ENCODE measurements around the gene FPR2.

Gene FPR2

DNA sequence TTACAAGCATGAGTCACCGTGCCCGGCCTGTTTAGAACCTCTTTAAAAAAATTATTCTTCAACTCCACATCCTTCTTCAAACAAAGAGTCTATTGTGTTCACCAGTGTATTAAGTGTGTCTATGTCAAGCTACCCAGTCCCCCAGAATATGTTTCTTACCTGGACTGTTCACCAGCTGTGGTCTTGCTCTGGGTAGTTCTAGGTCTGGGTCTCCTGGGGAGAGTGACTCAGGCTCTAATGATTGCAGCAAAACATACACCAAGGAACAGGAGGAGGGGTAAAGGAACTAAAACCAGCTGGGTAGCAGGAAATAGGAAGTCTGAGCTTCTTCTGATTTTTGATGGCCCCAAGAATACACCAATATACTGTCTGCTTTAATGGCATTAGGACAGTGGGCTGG, 9.3 kb upstream of the FPR2 start, which contains the start of gene FPR1:
FPR1 (minus strand) TSS at position 224 of the 400 bp plus-strand sequence. CDS start 4,884 bp downstream, outside the sequence.
- H3K4me3 ChIP-seq (ENCODE audit: low read depth in 1 of 2, low read length in 1 of 2), result peak within 1 kb of the TSS; percentile 88 to 100
- H3K4me1 ChIP-seq (ENCODE audit: control insufficient read depth in 1 of 2, insufficient read depth in 1 of 2, low read depth in 1 of 2, low read length in 1 of 2), result peaks cover 69 to 88% of the 10 kb centered on the region in 2 experiments
- no peaks in the 10 kb centered on the region for H3K27me3 ChIP-seq
- H3K36me3 ChIP-seq, result peaks cover 42% of the 10 kb centered on the region
- no peak for TF ChIP-seq CTCF (IDR thresholded peaks at IDR 0.05)
- peak within 1 kb of the TSS; percentile 95 for H3K27ac ChIP-seq
- H3K9me3 ChIP-seq, result no peaks in the 10 kb centered on the region

DNA sequence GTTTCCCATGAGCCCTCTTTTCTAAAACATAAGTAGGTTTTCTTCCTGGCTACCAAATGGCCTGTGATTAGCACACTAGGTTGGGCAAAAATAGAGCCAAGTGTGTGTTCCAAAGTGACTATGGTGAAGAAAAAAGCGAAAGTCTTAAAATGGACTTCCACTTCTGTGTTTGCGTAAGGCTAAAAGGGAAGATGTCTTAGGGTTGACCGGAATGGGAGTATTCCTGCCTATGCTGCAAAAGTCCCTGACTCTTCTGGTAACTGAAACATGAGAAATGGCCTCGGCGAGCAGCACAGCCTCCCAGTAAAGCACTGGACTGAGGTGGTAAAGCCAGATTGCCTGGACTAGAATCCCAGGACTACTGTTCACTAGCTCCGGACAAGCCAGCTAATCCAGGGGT, 6.9 kb upstream of the FPR2 start:
- no peak for TF ChIP-seq CTCF (IDR thresholded peaks at IDR 0.05)
- Histone ChIP-seq H3K4me1 (ENCODE audit: control insufficient read depth in 1 of 2, insufficient read depth in 1 of 2, low read depth in 1 of 2, low read length in 1 of 2) (peaks cover 55 to 68% of the 10 kb centered on the region in 2 experiments), H3K36me3 (peaks cover 17% of the 10 kb centered on the region), H3K27ac (peak overlapping the region; percentile 95), H3K9me3 (no peaks in the 10 kb centered on the region), H3K4me3 (ENCODE audit: low read depth in 1 of 2, low read length in 1 of 2) (peak overlapping the region; percentile 88 to 100), H3K27me3 (no peaks in the 10 kb centered on the region)

GRCh38 chr19:51754770-51755169, 6.2 kb upstream of the FPR2 start:
- TF ChIP-seq CTCF (IDR thresholded peaks at IDR 0.05), result no peak
- Histone ChIP-seq H3K4me3 (ENCODE audit: low read depth in 1 of 2, low read length in 1 of 2) (peak overlapping the region; percentile 88 to 100), H3K4me1 (ENCODE audit: control insufficient read depth in 1 of 2, insufficient read depth in 1 of 2, low read depth in 1 of 2, low read length in 1 of 2) (peaks cover 58 to 66% of the 10 kb centered on the region in 2 experiments)

DNA sequence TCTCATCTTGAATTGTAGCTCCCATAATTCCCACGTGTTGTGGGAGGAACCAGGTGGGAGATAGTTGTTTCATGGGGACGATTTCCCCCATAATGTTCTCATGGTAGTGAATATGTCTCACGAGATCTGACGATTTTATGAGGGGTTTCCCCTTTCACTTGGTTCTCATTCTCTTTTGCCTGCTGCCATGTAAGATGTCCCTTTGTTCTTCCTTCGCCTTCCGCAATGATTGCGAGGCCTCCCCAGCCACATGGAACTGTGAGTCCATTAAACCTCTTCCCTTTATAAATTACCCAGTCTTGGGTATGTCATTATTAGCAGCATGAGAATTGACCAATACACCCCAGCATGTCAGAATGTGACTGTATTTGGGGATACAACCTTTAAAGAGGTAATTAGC, 5.4 kb upstream of the FPR2 start:
- peaks cover 66 to 70% of the 10 kb centered on the region in 2 experiments for H3K4me1 ChIP-seq (ENCODE audit: control insufficient read depth in 1 of 2, insufficient read depth in 1 of 2, low read depth in 1 of 2, low read length in 1 of 2)
- no peaks in the 10 kb centered on the region for H3K9me3 ChIP-seq
- no peaks in the 10 kb centered on the region for H3K27me3 ChIP-seq
- H3K4me3 ChIP-seq (ENCODE audit: low read depth in 1 of 2, low read length in 1 of 2), result peak overlapping the region; percentile 88 to 100
- peaks cover 3% of the 10 kb centered on the region for H3K36me3 ChIP-seq
- no peak for TF ChIP-seq CTCF (IDR thresholded peaks at IDR 0.05)
- H3K27ac ChIP-seq, result peak overlapping the region; percentile 95

More at GRCh38 chr19:51754770-51755169, 6.2 kb upstream of the FPR2 start:
- H3K36me3 ChIP-seq, result peaks cover 11% of the 10 kb centered on the region
- peak overlapping the region; percentile 95 for H3K27ac ChIP-seq
- no peaks in the 10 kb centered on the region for H3K27me3 ChIP-seq
- no peaks in the 10 kb centered on the region for H3K9me3 ChIP-seq

DNA sequence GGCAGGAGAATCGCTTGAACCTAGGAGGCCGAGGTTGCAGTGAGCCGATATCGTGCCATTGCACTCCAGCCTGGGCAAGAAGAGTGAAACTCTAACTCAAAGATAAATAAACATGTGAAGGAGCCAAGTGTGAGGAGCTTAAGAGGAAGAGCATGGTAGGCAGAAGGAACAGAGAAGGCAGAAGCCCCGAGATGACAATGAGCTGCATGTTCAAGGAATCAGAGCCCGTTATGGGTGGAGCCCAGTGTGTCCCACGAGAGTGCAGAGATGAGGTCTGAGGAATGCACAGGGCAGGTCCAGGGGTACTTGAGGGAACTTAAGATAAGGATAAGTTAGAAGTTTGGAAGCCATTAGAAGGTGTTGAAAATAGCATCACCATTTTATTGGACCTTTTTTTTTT, 716 bp downstream of the FPR2 start:
- Histone ChIP-seq H3K4me1 (ENCODE audit: control insufficient read depth in 1 of 2, insufficient read depth in 1 of 2, low read depth in 1 of 2, low read length in 1 of 2) (peaks cover 53 to 74% of the 10 kb centered on the region in 2 experiments), H3K9me3 (no peaks in the 10 kb centered on the region), H3K36me3 (peaks cover 22% of the 10 kb centered on the region), H3K27me3 (no peaks in the 10 kb centered on the region), H3K4me3 (ENCODE audit: low read depth in 1 of 2, low read length in 1 of 2) (peak overlapping the region; percentile 65 to 84), H3K27ac (peak overlapping the region; percentile 99)
- no peak for TF ChIP-seq CTCF (IDR thresholded peaks at IDR 0.05)

Data from neutrophil (primary cell).